HG03432 (cell line): ENCODE data around the gene AGBL4.

Experiments
- ATAC-seq: cut with Tn5 transposase; IDR thresholded peaks from one replicate; pipeline ENCODE4 v1.9.1; 2021; ENCODE audit warnings: mild to moderate bottlenecking, moderate library complexity; ENCODE audit not compliant: unreplicated experiment

Gene AGBL4

GRCh38 chr1:49723662-49724061, 300.1 kb downstream of the AGBL4 start:
- no peak for ATAC-seq

- no peak for ATAC-seq
Measured at GRCh38 chr1:49694251-49694827, 329.4 kb downstream of the AGBL4 start.

- no peak for ATAC-seq
Measured at GRCh38 chr1:49686107-49686506, 337.6 kb downstream of the AGBL4 start.

- no peak for ATAC-seq
Measured at GRCh38 chr1:49677706-49678105, 346.0 kb downstream of the AGBL4 start.

- no peak for ATAC-seq
Measured at GRCh38 chr1:49651136-49651535, 372.6 kb downstream of the AGBL4 start.

- ATAC-seq, result no peak
Measured at GRCh38 chr1:49630156-49630555, 393.6 kb downstream of the AGBL4 start.

- no peak for ATAC-seq
Measured at GRCh38 chr1:49627781-49628180, 396.0 kb downstream of the AGBL4 start.

GRCh38 chr1:49626472-49626871, 397.3 kb downstream of the AGBL4 start:
- ATAC-seq, result no peak

- ATAC-seq, result no peak
Measured at GRCh38 chr1:49622877-49623276, 400.9 kb downstream of the AGBL4 start.

- no peak for ATAC-seq
Measured at GRCh38 chr1:49606082-49606481, 417.7 kb downstream of the AGBL4 start.

- no peak for ATAC-seq
Measured at GRCh38 chr1:49597436-49597835, 426.3 kb downstream of the AGBL4 start.

GRCh38 chr1:49576327-49576901, 447.3 kb downstream of the AGBL4 start:
- ATAC-seq, result no peak

- ATAC-seq, result no peak
Measured at GRCh38 chr1:49556676-49557234, 467.0 kb downstream of the AGBL4 start.

GRCh38 chr1:49552101-49552500, 471.7 kb downstream of the AGBL4 start:
- ATAC-seq, result no peak

- no peak for ATAC-seq
Measured at GRCh38 chr1:49544615-49545014, 479.1 kb downstream of the AGBL4 start.

- no peak for ATAC-seq
Measured at GRCh38 chr1:49541096-49541752, 482.5 kb downstream of the AGBL4 start.

- no peak for ATAC-seq
Measured at GRCh38 chr1:49527606-49528305, 496.0 kb downstream of the AGBL4 start.

GRCh38 chr1:49526672-49527071, 497.1 kb downstream of the AGBL4 start:
- no peak for ATAC-seq

- ATAC-seq, result no peak
Measured at GRCh38 chr1:49523764-49524163, 500.0 kb downstream of the AGBL4 start.

GRCh38 chr1:49466961-49467360, 556.8 kb downstream of the AGBL4 start:
- no peak for ATAC-seq

GRCh38 chr1:49465486-49466185, 558.1 kb downstream of the AGBL4 start:
- no peak for ATAC-seq
